IMR-90 (cell line): ENCODE measurements around the gene PES1. TPM values are rescaled to one million over a fixed set of nuclear protein-coding genes. Genes with fewer than 3 reads are reported as not detected.

Experiments used
- ATAC-seq: fragments of 200-7000 bp; cut with Tn5 transposase; 2 replicates; pipeline ENCODE4 v1.9.1; 2020; ENCODE audit warnings: low read depth, mild to moderate bottlenecking, moderate library complexity
- BruUV-seq: library from RNA; stranded (reverse); fragments of 400-500 nt; replicated peaks from 2 replicates; lab custom pipeline; 2021; lab: Mats Ljungman, UMichigan
- CTCF ChIA-PET: fragments of 300-600 bp; formaldehyde crosslinking; extraction: SDS; loops from one replicate; lab custom pipeline; 2021; ENCODE audit warnings: antibody characterized with exemption; lab: Yijun Ruan, JAX
- POLR2A ChIA-PET: fragments of 300-600 bp; sonication (Branson Sonifier 250); formaldehyde crosslinking; loops from one replicate; lab custom pipeline; 2022; ENCODE audit warnings: antibody characterized with exemption; ENCODE audit not compliant: unreplicated experiment; lab: Charles Lee
- DNase-seq: peaks from one replicate; pipeline ENCODE4 v3.0.0; 2013
- H2AFZ ChIP-seq: replicated peaks from 2 replicates; pipeline ENCODE3; 2013; ENCODE audit warnings: low read length, mild to moderate bottlenecking; ENCODE audit not compliant: poor library complexity
- H2AK5ac ChIP-seq: 2 replicates; pipeline ENCODE4 v1.6.1; 2013; ENCODE audit warnings: low read depth, low read length, inconsistent platforms
- H2AK9ac ChIP-seq: replicated peaks from 2 replicates; pipeline ENCODE3; 2013; ENCODE audit warnings: mild to moderate bottlenecking, low read depth, low read length, moderate library complexity; ENCODE audit not compliant: poor library complexity
- H2BK120ac ChIP-seq: 2 replicates; pipeline ENCODE4 v1.6.1; 2013; ENCODE audit warnings: low read depth, low read length, inconsistent platforms
- H2BK15ac ChIP-seq: 3 replicates; pipeline ENCODE4 v1.6.1; 2013; ENCODE audit warnings: low read depth, low read length, inconsistent platforms
- H2BK20ac ChIP-seq: 2 replicates; pipeline ENCODE4 v1.6.1; 2013; ENCODE audit warnings: low read depth, mild to moderate bottlenecking, inconsistent platforms, low read length, moderate library complexity
- H2BK5ac ChIP-seq: 2 replicates; pipeline ENCODE4 v1.6.1; 2013; ENCODE audit warnings: mild to moderate bottlenecking, low read depth, low read length, inconsistent platforms; ENCODE audit not compliant: poor library complexity, severe bottlenecking
- H3K14ac ChIP-seq: replicated peaks from 2 replicates; pipeline ENCODE4 v1.6.1; 2013; ENCODE audit warnings: low read depth, low read length, inconsistent platforms
- H3K18ac ChIP-seq: 2 replicates; pipeline ENCODE4 v1.6.1; 2013; ENCODE audit warnings: low read depth, low read length, control low read depth
- H3K23ac ChIP-seq: 2 replicates; pipeline ENCODE4 v1.6.1; 2013; ENCODE audit warnings: low read depth, low read length, inconsistent platforms
- H3K27ac ChIP-seq: 2 replicates; pipeline ENCODE4 v1.5.1; 2013; ENCODE audit warnings: mild to moderate bottlenecking, control low read depth, low read length; ENCODE audit not compliant: insufficient read depth
- H3K27me3 ChIP-seq: 2 replicates; pipeline ENCODE4 v1.6.1; 2013; ENCODE audit warnings: low read length; ENCODE audit not compliant: control insufficient read depth, insufficient read depth
- H3K36me3 ChIP-seq: 2 replicates; pipeline ENCODE4 v1.6.1; 2013; ENCODE audit warnings: low read length, mixed read lengths; ENCODE audit not compliant: control insufficient read depth, insufficient read depth
- H3K4ac ChIP-seq: 2 replicates; pipeline ENCODE4 v1.6.1; 2013; ENCODE audit warnings: low read depth, low read length, inconsistent platforms
- H3K4me1 ChIP-seq: 2 replicates; pipeline ENCODE4 v1.6.1; 2013; ENCODE audit warnings: low read length, mixed read lengths; ENCODE audit not compliant: control insufficient read depth, insufficient read depth
- H3K4me2 ChIP-seq: 2 replicates; pipeline ENCODE4 v1.6.1; 2013; ENCODE audit warnings: low read depth, mild to moderate bottlenecking, control low read depth, low read length, moderate library complexity
- H3K4me3 ChIP-seq: 2 replicates; pipeline ENCODE4 v1.5.1; 2013; ENCODE audit warnings: low read depth, mild to moderate bottlenecking, control low read depth, low read length, moderate library complexity; ENCODE audit not compliant: insufficient read depth
- H3K56ac ChIP-seq: 2 replicates; pipeline ENCODE4 v1.6.1; 2013; ENCODE audit warnings: low read length, inconsistent platforms; ENCODE audit not compliant: insufficient read depth; ENCODE audit errors: extremely low read depth
- H3K79me1 ChIP-seq, 2 experiments: 2 replicates each; pipeline ENCODE4 v1.6.1; 2013; ENCODE audit warnings: low read length in 2 of 2, inconsistent platforms in 1 of 2, low read depth in 1 of 2
- H3K9ac ChIP-seq: 2 replicates; pipeline ENCODE4 v1.6.1; 2013; ENCODE audit warnings: low read depth, low read length, control low read depth
- H3K9me1 ChIP-seq: 2 replicates; pipeline ENCODE4 v1.6.1; 2013; ENCODE audit warnings: low read length, inconsistent platforms; ENCODE audit not compliant: insufficient read depth
- H3K9me3 ChIP-seq: 2 replicates; pipeline ENCODE4 v1.6.1; 2013; ENCODE audit warnings: low read length; ENCODE audit not compliant: control insufficient read depth, insufficient read depth
- H4K20me1 ChIP-seq: 2 replicates; pipeline ENCODE4 v1.6.1; 2013; ENCODE audit warnings: low read length, inconsistent platforms; ENCODE audit not compliant: insufficient read depth
- H4K5ac ChIP-seq: 2 replicates; pipeline ENCODE4 v1.6.1; 2013; ENCODE audit warnings: mild to moderate bottlenecking, low read depth, low read length, control low read depth
- H4K8ac ChIP-seq, 2 experiments: 2 replicates each; pipeline ENCODE4 v1.6.1; 2013; ENCODE audit warnings: low read depth in 2 of 2, low read length in 2 of 2, control low read depth in 1 of 2, inconsistent platforms in 1 of 2
- H4K91ac ChIP-seq: 2 replicates; pipeline ENCODE4 v1.6.1; 2013; ENCODE audit warnings: low read depth, low read length, inconsistent platforms; ENCODE audit not compliant: insufficient read depth
- BHLHE40 ChIP-seq: fragments of 150-350 bp; IDR thresholded peaks from 2 replicates; pipeline ENCODE4 v1.6.1; 2016; ENCODE audit warnings: mild to moderate bottlenecking, low read depth, low read length
- CHD1 ChIP-seq: IDR thresholded peaks from 2 replicates; pipeline ENCODE4 v1.6.1; 2012; ENCODE audit warnings: low read depth, low read length, improper control_type of control experiment
- FOS ChIP-seq: fragments of 150-350 bp; IDR thresholded peaks from 2 replicates; pipeline ENCODE4 v1.6.1; 2016; ENCODE audit warnings: low read depth, low read length
- MAFK ChIP-seq: IDR thresholded peaks from 2 replicates; pipeline ENCODE4 v1.6.1; 2012; ENCODE audit warnings: low read depth, low read length, improper control_type of control experiment
- MAZ ChIP-seq: IDR thresholded peaks from 2 replicates; pipeline ENCODE4 v1.6.1; 2012; ENCODE audit warnings: low read depth, mild to moderate bottlenecking, low read length, improper control_type of control experiment, moderate library complexity, borderline replicate concordance
- MXI1 ChIP-seq: IDR thresholded peaks from 2 replicates; pipeline ENCODE4 v1.6.1; 2012; ENCODE audit warnings: low read depth, mild to moderate bottlenecking, low read length, moderate library complexity, borderline replicate concordance
- NFE2L2 ChIP-seq: fragments of 150-350 bp; IDR thresholded peaks from 2 replicates; pipeline ENCODE4 v1.6.1; 2016; ENCODE audit warnings: low read depth, mild to moderate bottlenecking, low read length
- POLR2A ChIP-seq: IDR thresholded peaks from 2 replicates; pipeline ENCODE4 v1.6.1; 2012; ENCODE audit warnings: mild to moderate bottlenecking, low read depth, low read length
- RAD21 ChIP-seq: IDR thresholded peaks from 2 replicates; pipeline ENCODE4 v1.6.1; 2012; ENCODE audit warnings: low read length, improper control_type of control experiment
- RCOR1 ChIP-seq: IDR thresholded peaks from 2 replicates; pipeline ENCODE4 v1.6.1; 2012; ENCODE audit warnings: mild to moderate bottlenecking, low read length, improper control_type of control experiment; ENCODE audit not compliant: insufficient replicate concordance
- RFX5 ChIP-seq: IDR thresholded peaks from 2 replicates; pipeline ENCODE4 v1.8.0; 2012; ENCODE audit warnings: low read depth, mild to moderate bottlenecking, low read length, moderate library complexity
- SMC3 ChIP-seq: fragments of 150-350 bp; IDR thresholded peaks from 2 replicates; pipeline ENCODE4 v1.6.1; 2016; ENCODE audit warnings: low read depth, mild to moderate bottlenecking, antibody characterized with exemption, low read length, moderate library complexity
- WGBS, 2 experiments: methylation state at CpG; one replicate each; pipeline versions ENCODE4 v1.1.5 to v1.1.7; 2013; ENCODE audit warnings: missing lambda C conversion rate in 2 of 2; ENCODE audit not compliant: insufficient read length in 1 of 2; ENCODE audit errors: extremely low coverage in 2 of 2; 5-methylcytosine and 5-hydroxymethylcytosine counted together
- dilution Hi-C: fragments of 300-500 bp; cut with HindIII; formaldehyde crosslinking; loops from one replicate; pipeline ENCODE4 v1.14.3; 2018; ENCODE audit warnings: low sequenced_read_pairs; ENCODE audit not compliant: unreplicated experiment
- in situ Hi-C: fragments of 300-500 bp; cut with MboI; formaldehyde crosslinking; loops from 3 replicates; pipeline ENCODE4 v1.14.3; 2019; ENCODE audit warnings: low sequenced_read_pairs, inconsistent platforms, mixed read lengths
- intact Hi-C: fragments of 100-400 bp; cut with micrococcal nuclease; formaldehyde crosslinking; loops from 2 replicates; pipeline ENCODE4 v1.10.0; 2022
- polyA plus RNA-seq, 3 experiments: library from polyadenylated mRNA; depleted of rRNA; stranded (reverse); fragments of >200 nt; gene quantifications; 2 replicates each; pipeline ENCODE4 v1.2.3, GENCODE V29; 2012; ENCODE audit warnings: low replicate concordance in 1 of 3
- total RNA-seq: library from RNA; depleted of rRNA; stranded (reverse); fragments of >200 nt; gene quantifications from 2 replicates; pipeline ENCODE4 v1.2.3, GENCODE V29; 2012
- TF ChIP-seq, protein P1 (sequence below): conservative IDR thresholded peaks from 2 replicates; pipeline ENCODE4 v1.5.1; 2012; ENCODE audit warnings: mild to moderate bottlenecking, low read depth, low read length, improper control_type of control experiment
- TF ChIP-seq, protein P2 (sequence below): fragments of 150-350 bp; IDR thresholded peaks from 2 replicates; pipeline ENCODE4 v1.6.1; 2016; ENCODE audit warnings: low read depth, mild to moderate bottlenecking, low read length, moderate library complexity, borderline replicate concordance
- TF ChIP-seq, protein P3 (sequence below): fragments of 150-350 bp; IDR thresholded peaks from 2 replicates; pipeline ENCODE4 v1.6.1; 2017; ENCODE audit warnings: mild to moderate bottlenecking, antibody characterized with exemption, low read length, low read depth

Gene PES1
- total and polyA plus RNA-seq, 2 of the 4 experiments (the other 2 are of a cell fraction): 120 to 142 TPM

DNA sequence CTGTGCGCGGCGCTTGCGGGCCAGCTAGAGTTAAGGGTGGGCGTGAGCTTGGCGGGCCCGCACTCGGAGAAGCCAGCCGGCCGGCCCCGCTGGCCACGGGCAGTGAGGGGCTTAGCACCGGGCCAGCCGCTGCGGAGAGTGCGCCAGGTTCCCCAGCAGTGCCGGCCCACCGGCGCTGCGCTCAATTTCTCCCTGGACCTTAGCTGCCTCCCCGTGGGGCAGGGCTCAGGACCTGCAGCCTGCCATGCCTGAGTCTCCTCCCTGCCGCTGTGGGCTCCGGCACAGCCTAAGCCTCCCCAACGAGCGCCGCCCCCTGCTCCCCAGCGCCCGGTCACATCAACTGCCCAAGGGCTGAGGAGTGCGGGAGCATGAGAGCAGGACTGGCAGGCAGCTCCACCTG, 5.2 kb upstream of the PES1 start:
- H2BK5ac ChIP-seq: no peak overlapping the region
- no peak for ATAC-seq
- H3K56ac ChIP-seq: no peak overlapping the region
- no peak overlapping the region for H2AK5ac ChIP-seq
- no peak overlapping the region for H3K23ac ChIP-seq
- no peak overlapping the region for H2AFZ ChIP-seq
- H3K4me2 ChIP-seq: no peak overlapping the region
- in situ Hi-C loops (no loop called here), intact Hi-C loops (no loop called here), dilution Hi-C loops (no loop called here)
- no peaks in the 10 kb centered on the region for H3K9me3 ChIP-seq
- H2AK9ac ChIP-seq: no peak overlapping the region
- no peaks in the 10 kb centered on the region for H3K79me1 ChIP-seq
- CTCF ChIA-PET: no interaction called here
- no peak overlapping the region for H3K18ac ChIP-seq
- BruUV-seq: no TSS peak
- H3K27me3 ChIP-seq: peaks cover 11% of the 10 kb centered on the region
- POLR2A ChIA-PET: no interaction called here
- H3K27ac ChIP-seq: no peak overlapping the region
- H3K9ac ChIP-seq: no peak overlapping the region
- no peaks in the 10 kb centered on the region for H3K9me1 ChIP-seq
- no peaks in the 10 kb centered on the region for H3K36me3 ChIP-seq
- WGBS, 2 experiments: 89% methylated on average over 22 of the region's 29 CpGs; no CpG with 5 or more reads in 1 of the 2 experiments
- no peaks in the 10 kb centered on the region for H4K20me1 ChIP-seq
- no peak overlapping the region for H4K91ac ChIP-seq
- no peak overlapping the region for H3K14ac ChIP-seq
- no peak overlapping the region for H2BK15ac ChIP-seq
- no peak overlapping the region for H2BK20ac ChIP-seq
- H3K4ac ChIP-seq: no peak overlapping the region
- no peak overlapping the region for H4K5ac ChIP-seq
- TF ChIP-seq FOS (no peak), MAZ (no peak), SMC3 (no peak), CHD1 (no peak), POLR2A (no peak), RFX5 (no peak), MAFK (no peak), NFE2L2 (no peak), RCOR1 (no peak), MXI1 (no peak), RAD21 (no peak), BHLHE40 (no peak)
- TF ChIP-seq, protein P1, sequence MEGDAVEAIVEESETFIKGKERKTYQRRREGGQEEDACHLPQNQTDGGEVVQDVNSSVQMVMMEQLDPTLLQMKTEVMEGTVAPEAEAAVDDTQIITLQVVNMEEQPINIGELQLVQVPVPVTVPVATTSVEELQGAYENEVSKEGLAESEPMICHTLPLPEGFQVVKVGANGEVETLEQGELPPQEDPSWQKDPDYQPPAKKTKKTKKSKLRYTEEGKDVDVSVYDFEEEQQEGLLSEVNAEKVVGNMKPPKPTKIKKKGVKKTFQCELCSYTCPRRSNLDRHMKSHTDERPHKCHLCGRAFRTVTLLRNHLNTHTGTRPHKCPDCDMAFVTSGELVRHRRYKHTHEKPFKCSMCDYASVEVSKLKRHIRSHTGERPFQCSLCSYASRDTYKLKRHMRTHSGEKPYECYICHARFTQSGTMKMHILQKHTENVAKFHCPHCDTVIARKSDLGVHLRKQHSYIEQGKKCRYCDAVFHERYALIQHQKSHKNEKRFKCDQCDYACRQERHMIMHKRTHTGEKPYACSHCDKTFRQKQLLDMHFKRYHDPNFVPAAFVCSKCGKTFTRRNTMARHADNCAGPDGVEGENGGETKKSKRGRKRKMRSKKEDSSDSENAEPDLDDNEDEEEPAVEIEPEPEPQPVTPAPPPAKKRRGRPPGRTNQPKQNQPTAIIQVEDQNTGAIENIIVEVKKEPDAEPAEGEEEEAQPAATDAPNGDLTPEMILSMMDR: no peak
- TF ChIP-seq, protein P2, sequence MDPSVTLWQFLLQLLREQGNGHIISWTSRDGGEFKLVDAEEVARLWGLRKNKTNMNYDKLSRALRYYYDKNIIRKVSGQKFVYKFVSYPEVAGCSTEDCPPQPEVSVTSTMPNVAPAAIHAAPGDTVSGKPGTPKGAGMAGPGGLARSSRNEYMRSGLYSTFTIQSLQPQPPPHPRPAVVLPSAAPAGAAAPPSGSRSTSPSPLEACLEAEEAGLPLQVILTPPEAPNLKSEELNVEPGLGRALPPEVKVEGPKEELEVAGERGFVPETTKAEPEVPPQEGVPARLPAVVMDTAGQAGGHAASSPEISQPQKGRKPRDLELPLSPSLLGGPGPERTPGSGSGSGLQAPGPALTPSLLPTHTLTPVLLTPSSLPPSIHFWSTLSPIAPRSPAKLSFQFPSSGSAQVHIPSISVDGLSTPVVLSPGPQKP: no peak
- TF ChIP-seq, protein P3, sequence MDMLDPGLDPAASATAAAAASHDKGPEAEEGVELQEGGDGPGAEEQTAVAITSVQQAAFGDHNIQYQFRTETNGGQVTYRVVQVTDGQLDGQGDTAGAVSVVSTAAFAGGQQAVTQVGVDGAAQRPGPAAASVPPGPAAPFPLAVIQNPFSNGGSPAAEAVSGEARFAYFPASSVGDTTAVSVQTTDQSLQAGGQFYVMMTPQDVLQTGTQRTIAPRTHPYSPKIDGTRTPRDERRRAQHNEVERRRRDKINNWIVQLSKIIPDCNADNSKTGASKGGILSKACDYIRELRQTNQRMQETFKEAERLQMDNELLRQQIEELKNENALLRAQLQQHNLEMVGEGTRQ: no peak
- H3K4me3 ChIP-seq: no peak overlapping the region
- no peak for DNase-seq
- no peak overlapping the region for H2BK120ac ChIP-seq
- H4K8ac ChIP-seq: no peak overlapping the region
- no peaks in the 10 kb centered on the region for H3K4me1 ChIP-seq
